ENCODE results near the gene NUP88.

NUP88 gene

DNA sequence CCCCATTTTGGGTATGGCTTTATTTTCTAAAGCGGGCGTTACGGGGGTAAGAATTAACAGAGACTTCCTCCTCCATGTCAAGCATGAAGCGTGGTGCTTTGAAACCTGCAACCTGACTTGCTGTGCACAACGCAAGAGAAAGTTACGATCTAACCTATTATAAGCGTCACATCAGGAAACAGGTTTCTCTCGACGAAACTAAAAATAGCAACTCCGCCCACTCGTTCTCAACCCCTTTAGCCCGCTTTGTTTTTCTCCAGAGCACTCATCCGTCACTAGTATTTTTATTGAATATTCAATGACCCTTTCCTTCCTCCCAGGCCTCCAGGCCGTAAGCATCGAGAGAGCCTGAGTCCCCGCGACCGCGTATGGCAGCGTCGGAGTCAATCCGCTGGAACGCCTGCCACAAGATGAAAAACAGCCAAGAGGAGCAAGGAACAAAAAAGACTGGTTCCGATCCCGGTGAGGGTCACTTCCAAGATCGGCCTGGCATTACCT lies 555 bp downstream of the NUP88 start:
- DNase-seq = no peak

DNA sequence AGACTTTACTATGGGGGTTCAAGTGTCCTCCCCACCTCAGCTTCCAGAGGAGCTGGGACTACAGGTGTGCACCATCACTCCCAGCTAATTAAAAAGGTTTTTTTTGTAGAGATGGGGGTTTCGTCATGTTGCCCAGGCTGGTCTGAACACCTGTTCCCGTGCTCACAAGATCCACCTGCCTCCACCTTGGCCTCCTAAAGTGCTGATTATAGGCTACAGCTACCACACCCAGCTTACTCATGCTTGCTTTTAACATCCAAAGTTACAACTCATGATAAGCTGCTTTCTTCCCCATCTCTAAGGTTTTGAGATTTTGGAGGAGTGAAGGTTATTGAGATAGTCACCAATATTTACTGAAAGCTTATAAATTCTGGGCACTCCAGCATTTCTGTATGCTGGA lies 2.6 kb downstream of the NUP88 start:
- no peak for DNase-seq

GRCh38 chr17:5413682-5414081 lies 5.8 kb downstream of the NUP88 start:
- no peak for DNase-seq

DNA sequence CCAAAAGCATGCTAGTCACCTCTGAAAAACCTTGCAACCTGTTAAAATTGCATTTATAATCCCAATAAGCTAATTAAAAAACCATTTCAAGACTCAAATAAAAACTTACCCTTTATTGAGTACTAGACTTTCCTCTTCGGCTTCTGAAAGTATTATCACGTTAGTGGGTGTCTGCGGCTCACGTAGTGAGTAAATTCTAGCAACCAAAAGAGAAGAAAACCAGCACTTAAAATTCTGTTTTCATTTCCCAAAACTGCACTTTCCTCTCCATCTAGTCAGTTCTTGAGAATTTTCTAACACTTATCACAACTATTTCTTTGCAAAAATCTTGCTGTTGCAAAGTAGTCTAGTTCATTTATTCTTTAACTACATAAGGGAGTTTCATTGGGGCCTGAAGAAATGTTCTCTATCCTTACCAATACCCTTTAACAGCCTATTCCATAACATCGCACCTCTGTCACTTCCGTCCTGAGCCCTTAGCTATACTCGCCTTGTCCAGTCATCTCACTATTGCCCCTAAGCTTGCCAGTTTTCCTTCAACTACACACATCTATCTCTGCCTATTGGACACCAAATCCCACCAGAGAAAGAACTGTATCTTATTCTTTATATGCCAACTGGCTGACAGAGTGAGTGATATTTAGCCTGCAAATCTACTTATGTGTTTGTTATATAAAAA lies 8.7 kb downstream of the NUP88 start:
- DNase-seq = no peak

- no peak for DNase-seq
Measured at GRCh38 chr17:5408186-5408585, 11.3 kb downstream of the NUP88 start.

DNA sequence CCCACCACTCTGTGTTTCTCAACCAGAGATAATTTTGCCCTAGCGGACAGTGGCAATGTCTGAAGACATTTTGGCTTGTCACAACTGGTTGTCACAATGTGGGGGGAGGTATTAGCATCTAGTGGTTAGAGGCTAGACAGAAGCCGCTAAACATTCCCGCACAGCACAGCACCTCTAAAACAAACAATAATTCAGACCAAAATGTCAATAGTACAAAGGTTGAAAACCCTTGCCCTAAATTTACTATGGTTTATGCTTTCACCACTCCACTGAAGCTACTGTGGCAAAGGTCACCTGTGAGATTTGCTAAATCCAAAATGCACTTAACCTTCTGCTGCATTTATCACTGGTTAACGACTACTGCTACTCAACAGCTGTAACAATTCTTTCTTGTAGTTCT lies 14.1 kb downstream of the NUP88 start:
- DNase-seq = no peak

- DNase-seq = no peak
Measured at GRCh38 chr17:5399767-5400166, 19.7 kb downstream of the NUP88 start.

GRCh38 chr17:5396612-5397011 lies 22.9 kb downstream of the NUP88 start:
- no peak for DNase-seq

- DNase-seq = no peak
Measured at GRCh38 chr17:5391678-5392077, 27.8 kb downstream of the NUP88 start.

- no peak for DNase-seq
Measured at GRCh38 chr17:5381542-5381941, 37.9 kb downstream of the NUP88 start.

- no peak for DNase-seq
Measured at GRCh38 chr17:5380491-5381135, 38.8 kb downstream of the NUP88 start.

- no peak for DNase-seq
Measured at GRCh38 chr17:5379351-5380107, 39.9 kb downstream of the NUP88 start.

- no peak for DNase-seq
Measured at GRCh38 chr17:5378566-5379207, 40.8 kb downstream of the NUP88 start.

DNA sequence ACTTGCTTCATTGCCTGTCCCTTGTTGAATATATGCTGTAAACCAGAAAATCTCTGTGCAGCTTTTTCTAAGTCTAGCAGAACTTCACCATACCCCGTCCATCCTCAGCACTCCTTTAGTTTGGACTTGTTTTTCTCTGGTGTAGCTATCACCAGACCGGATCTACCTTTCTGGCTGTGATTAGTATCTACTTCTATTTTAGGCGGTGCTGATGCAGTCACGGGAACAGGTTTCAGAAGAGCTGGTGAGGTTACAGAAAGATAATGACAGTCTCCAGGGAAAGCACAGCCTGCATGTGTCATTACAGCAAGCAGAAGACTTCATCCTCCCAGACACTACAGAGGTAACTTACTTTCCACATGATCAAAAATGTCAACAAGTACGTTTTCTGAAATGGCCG lies 46.4 kb downstream of the NUP88 start:
- DNase-seq = no peak

- DNase-seq = no peak
Measured at GRCh38 chr17:5370411-5370810, 49.1 kb downstream of the NUP88 start.

DNA sequence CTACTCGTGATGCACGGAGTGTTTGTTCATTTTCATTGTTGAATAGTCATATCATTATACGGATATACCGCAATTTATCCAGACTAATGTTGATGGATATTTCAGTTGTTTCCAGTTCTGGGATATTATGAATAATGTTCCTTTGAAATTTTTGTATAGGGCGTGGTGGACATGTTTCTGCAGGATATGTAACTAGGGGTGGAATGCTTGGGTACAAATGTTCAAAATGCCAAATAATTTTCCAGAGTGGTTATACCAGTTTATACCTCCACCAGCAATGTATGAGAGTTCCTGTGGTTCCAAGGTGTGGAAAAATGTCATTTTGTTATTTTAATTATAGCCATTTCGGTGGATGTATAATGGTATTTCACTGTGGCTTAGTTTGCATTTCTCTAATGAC lies 53.6 kb downstream of the NUP88 start:
- no peak for DNase-seq

DNA sequence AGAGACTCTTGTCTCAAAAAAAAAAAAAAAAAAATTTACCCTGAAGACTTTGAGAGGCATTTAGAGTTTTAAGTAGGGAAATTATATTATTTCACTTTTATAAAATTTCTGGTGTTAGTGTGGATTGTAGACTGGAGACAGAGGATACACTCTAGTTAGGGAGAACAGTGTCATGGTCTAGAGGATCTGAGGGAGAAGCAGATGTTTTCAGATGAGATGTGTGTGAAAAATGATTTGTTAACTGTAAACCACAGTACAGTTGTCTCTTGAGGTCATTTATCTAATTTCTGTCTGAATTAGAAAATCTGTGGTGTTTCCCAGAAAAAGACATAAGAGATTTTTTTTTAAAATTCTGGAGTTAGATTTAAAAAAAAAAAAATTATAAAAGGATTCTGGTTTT lies 54.8 kb downstream of the NUP88 start:
- DNase-seq = no peak

DNA sequence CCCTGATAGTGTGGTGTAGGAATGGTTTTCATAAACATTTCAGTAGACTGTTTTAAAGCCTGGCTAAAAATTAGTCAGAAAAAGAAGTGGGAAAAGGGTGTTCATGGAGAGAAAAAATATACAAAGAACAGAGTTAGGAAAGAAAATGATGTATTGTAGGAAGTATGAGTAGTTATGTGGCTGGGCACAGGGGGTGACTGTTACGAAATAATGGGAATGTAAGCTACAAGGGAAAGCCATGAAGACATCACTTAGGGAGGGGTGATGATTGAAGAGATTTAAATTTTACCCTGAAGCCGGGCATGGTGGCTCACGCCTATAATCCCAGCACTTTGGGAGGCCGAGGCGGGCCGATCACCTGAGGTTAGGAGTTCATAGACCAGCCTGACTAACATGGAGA lies 55.3 kb downstream of the NUP88 start:
- no peak for DNase-seq

DNA sequence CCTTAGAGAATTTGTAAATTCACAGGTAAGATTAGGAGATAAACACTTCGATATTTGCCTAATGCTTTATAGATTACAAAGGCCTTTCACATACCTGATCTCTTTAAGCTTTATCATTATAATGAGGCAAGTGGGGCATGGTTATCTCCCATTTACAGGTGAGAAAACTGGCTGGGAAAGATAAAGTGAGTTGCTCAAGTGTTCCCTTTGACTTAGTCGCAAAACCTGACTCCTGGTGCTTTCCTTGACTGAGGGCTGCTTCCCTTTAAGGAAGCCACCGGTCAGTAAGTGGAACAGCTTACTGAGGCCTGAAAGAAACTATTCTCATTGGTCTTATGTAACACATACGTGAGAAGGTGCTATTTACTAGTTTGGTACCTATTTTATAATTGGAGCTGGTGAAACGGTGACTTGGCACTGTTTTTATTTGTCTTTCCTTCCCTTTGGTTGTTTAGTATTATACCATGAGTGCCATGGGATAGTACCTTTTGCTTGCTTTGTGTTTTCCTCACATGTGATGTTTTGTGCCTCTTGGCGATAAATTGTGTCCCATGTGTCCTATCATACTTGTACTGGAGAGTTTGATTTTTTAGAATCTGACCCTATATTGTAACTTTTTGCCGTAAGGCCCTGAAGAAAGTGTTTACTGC lies 57.2 kb downstream of the NUP88 start:
- no peak for DNase-seq

DNA sequence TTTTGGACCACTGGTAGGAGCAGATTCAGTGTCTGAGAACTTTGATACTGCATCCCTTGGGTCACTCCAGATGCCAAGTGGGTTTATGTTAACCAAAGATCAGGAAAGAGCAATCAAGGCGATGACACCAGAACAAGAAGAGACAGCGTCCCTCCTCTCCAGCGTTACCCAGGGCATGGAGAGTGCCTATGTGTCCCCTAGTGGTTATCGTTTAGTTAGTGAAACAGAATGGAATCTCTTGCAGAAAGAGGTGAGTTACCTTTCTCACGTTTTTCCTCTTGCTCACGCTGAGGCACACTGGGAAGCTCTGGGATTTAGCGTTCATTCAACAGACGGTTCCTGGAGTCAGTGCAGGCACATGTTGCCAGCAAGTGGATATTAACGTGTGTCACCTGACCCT lies 58.0 kb downstream of the NUP88 start:
- DNase-seq = no peak

- no peak for DNase-seq
Measured at GRCh38 chr17:5355421-5356129, 63.9 kb downstream of the NUP88 start.

- no peak for DNase-seq
Measured at GRCh38 chr17:5354886-5355415, 64.5 kb downstream of the NUP88 start.

Data from NCI-H1436 treated with DMSO at 0.1 percent for 48 hours (cell line).